Measurements from ENCODE around the gene CALU.

Gene CALU

DNA sequence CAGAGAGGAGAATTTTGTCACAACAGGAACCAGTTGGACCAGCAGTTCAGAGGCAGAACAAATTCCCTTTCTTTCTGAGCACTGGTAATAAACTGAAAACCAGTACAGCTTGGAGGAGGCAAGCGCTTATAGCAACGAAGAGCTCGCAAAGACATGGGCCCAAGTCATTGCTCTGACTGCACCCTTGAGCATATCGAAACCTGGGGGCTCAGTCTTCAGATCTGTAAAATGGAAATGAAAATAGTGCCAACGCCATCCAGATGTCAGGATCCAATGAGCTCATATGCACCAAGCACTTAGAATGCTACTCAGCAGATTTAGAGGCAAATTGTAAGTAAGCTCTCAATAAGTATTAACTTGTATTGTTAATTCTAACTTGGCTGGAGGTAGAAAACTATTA, 14.4 kb upstream of the CALU start:
- no peak for DNase-seq (ENCODE audit: low spot score)

DNA sequence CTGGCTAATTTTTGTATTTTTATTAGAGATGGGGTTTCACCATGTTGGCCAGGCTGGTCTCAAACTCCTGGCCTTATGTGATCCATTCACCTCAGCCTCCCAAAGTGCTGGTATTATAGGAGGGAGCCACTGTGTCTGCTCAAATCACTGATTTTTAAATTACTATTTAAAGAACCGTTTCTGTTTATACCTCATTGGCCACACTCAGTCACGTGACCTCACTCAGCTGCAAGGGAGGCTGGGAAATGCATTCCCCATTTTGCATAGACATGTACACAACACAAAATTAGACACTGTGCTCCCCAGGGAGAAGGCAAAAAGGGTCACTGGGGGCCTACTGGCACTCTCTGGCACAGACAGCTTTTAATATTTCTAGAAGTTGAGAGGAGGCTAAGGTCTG, 13.6 kb upstream of the CALU start:
- DNase-seq (ENCODE audit: low spot score), result no peak

DNA sequence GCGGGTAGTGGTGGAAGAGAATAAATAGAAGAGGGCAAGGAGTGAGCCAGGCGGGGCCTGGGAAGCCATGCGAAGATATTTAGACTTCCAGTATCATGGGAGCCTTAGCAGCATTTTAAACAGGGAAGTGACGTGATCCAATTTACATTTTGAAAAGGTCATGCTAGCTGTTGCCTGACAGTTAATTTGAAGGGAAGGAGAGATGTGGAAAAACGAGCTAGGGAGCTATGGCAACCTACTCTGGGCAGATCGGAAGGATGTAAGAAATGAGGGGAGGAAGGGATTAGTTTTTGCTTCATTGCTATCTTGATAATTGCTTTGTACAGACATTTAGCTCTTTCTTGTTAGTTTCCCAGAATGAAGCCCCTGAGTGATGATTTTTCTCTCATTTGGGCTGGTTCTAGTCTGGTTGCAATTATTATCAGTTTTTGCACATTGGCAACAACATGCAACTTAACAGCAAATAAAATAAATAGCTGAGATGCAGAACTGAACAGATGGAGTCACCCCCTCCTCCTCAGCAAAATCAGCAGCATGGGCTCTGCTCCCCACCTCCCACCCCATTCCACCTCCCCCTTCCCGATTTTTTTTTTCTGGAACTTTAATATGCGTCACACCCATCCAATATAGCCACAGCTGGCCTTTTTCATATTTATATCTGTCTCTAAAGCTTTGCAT, 13.0 kb upstream of the CALU start:
- DNase-seq (ENCODE audit: low spot score), result no peak

DNA sequence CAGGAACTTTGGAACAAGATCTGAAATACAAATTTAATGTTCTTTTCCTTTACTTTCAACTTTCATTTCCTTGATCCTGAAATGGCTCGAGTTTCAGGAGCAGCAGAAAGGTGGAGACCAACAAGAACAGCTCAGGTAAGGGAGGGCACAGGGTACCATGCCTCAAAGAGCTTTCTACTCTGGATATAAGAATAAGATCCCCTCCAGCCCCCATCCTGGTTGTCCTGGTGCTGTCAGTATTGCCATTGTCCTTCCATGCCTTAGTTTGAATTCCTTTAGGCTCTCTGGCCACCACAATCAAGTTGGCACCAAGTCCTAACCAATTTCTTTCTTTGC, 12.5 kb upstream of the CALU start:
- DNase-seq (ENCODE audit: low spot score), result no peak

DNA sequence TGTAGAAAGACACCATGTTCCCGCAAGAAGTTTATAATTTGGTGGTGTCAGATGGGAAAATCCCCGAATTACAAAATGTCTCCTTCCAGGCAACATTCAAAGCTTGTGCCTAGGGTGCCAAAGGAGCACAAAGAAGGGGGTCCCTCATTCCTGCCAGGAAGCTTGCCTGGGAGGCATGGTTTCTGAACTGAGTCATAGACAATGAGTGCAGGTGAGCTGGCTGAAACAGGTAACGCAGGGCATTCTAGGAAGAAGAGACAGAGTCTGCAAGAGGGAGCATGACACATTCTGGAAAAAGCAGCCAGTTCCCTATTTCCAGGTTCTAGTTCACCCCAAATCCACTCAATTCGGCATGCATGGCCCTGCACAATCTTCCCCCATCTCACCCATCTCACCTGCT, 11.9 kb upstream of the CALU start:
- DNase-seq (ENCODE audit: low spot score), result peak; percentile 54

DNA sequence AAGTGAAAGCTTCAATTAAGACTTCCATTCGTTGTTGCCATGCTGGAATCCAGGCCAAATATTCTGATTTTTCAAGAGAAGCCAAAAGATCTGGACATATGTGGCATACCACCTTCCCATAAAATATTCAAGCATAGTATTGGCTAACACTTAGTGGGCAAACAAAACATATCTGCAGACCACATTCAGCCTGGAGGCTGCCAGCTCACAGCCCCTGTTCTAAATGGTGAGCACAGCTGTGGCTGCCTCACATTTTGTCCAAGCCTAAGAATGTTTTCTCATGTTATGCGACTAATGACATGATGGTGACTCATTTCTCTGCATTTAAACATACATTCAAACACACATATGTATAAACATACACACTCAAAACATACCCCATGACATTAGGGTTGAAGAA, 10.6 kb upstream of the CALU start:
- peak; percentile 39 for DNase-seq (ENCODE audit: low spot score)

DNA sequence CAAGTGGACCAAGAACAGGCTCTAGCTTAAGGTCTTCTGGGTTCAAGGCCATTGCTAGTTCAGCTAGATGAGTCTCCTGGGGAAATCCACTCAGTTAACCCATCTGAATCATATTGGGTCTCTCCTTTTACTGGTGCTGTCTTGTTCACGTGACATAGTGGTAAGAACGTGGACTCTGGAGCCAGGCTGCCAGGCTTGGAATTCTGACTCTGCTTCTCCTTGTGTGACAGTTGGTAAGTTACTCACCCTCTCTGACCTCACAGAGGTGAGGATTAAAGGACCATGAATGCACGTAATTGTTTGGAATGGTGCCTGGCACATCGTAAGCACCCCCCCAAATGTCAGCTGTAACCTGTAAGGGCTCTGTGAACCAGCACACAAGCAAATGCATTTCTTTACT, 9.7 kb upstream of the CALU start:
- peak; percentile 88 for DNase-seq (ENCODE audit: low spot score)

DNA sequence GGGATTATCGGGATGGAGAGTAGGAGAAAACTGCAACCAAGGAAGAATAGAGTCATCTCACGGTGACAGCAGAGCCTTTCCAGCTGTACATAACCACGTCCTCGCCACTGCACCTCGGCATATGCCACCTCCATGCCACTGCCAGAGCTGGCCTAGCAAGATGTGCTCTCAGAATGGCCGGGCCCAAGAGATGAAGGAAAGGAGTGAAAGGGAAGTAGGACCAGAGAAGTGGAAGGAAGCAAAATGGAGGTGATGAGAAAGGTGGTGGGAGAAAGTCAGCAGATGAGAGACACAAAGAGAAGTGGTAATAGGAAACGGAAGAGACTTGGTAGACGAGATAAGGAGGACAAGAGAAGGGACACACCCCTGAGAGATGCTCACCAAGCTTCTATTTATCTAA, 8.0 kb upstream of the CALU start:
- DNase-seq (ENCODE audit: low spot score), result no peak

DNA sequence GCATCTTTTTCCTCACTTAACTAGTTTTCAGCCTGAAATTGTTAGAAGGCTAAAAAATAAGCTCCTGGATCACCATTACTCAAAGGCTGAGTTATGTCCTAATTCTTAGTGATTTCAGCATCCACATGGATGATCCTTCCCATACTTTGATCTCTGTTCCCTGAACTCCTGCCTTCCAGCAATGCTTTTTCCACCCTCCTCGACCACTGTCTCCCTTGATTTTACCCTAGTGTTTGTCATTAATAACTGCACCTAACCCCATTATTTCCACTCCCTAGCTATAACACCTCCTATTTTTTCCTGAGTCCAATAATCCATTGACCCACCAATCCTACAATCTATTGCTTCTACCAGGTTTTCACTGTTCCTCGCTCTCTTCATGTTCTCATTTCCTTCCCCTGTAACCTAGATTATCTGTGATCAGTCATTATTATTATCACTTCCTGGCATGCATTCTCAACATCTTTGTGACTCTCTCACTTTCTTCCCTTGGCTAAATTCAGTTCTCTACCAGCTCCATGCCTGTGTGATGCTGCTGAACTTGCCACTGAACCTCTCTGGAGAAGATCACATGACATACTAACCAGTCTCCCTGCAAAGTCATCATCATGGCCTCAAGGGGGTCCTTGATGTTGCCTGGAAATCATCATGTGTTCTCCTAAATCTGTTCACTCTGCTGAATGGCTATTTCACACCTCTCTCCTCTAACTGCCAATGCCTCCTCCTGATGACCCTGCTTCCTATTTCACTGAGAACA, 6.5 kb upstream of the CALU start:
- DNase-seq (ENCODE audit: low spot score), result no peak

DNA sequence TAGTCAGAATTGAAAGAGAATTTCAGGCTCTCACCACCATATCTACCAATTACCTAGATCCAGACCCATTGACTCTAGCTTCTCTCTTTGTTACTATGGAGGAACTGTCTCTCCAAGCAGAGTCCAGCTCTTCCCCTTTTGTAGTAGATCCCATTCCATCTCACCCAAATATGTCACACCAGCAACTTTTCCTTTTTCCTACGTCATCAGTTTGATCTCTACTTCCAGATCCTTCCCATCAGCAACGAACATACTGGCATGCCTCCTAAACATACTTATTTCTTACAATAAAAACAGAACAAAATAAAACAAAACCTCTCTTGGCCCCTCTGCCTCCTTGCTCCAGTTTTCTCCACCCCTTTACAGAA, 5.9 kb upstream of the CALU start:
- DNase-seq (ENCODE audit: low spot score), result no peak

DNA sequence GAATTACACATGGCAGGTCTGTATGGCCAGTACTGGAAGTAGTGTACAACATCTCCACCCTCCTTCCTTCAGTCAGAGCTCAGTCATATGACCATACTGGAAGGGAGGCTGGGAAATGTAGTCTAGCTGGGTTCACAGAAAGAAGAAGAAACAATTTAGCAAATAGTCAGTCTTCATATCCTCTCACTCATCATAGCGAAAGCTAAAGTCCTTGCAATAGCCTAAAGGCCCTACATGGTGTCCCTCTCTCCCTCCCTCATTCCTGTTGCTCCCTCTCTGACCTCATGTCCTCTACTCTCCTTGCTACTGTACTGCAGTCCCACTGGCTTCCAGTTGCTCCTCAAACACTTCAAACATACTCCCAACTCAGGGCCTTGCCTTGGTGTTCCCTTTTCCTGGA, 4.3 kb upstream of the CALU start:
- no peak for DNase-seq (ENCODE audit: low spot score)

DNA sequence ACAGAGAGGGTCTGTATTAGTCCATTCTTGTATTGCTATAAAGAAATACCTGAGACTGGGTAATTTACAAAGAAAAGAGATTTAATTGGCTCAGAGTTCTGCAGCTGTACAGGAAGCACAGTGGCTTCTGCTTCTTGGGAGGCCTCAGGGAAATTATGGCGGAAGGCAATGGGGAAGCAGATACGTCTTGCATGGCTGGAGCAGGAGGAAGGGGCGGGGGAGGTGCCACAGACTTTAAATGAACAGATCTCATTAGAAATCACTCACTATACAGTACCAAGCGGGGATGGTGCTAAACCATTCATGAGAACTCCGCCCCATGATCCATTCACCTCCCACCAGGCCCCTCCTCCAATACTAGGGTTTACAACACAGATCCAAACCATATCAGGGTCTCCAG, 3.7 kb upstream of the CALU start:
- DNase-seq (ENCODE audit: low spot score), result no peak

DNA sequence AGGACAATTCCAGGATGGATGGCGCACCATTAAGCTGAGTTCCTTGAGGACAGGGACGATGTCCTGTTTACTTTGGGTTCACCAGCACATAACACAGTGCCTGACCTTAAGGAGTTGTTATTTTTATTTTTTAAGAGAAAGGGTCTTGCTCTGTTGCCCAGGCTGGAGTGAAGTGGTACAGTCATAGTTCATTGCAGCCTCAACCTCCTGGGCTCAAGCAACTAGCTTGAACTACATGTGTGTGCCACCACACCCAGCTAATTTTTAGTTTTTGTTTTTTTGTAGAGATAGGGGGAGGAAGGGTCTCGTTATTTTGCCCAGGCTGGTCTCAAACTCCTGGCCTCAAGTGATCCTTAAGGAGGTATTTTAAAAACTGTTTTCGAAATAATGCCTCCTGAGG, 1.7 kb upstream of the CALU start:
- DNase-seq (ENCODE audit: low spot score), result no peak

DNA sequence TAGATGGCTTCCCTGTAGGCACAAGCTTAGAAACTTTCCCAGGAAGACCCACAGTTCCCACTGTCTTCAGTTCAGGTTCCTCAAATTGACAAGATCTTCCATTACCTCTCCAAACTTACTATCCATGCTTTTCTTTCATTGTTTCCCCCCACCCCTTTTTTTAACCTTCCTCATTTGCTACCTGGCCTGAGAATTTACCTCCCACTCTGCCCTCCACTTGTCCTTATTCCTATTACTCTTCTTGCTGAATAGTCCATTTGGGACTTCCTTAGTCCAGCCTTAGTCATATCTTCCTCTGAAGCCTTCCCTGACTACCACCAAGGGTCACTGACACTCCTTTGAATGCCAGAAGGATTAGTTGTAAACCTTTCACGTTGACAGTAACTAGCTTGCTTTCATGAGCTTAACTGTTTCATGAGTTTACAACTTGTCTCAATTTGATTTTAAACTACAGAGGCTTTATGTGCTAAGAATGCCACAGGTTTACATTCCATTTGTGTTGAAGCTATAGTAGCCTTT, 1.2 kb upstream of the CALU start:
- peak; percentile 90 for DNase-seq (ENCODE audit: low spot score)

DNA sequence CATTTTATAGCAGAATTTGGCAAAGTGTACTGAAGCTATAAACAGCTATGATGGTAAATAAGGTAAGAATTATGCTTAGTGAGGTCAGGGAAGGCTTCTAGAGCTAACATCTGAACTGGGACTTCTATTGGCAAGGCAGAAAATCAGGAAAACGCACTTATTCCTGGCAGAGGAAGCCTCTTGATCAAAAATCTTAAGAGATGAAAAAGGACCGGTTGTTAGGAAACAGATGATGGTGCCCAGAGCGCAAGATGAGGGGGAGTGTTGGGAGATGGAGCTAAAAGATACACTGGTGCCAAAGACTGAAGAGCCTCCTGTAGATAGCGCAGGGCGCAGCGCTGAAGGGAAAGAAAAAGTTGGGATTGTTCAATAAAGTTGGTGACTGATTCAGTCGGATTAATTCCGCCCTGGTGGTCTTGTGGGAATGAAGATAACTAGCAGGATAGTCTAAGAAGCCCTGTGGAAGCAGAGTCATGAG, 550 bp upstream of the CALU start:
- no peak for DNase-seq (ENCODE audit: low spot score)

DNA sequence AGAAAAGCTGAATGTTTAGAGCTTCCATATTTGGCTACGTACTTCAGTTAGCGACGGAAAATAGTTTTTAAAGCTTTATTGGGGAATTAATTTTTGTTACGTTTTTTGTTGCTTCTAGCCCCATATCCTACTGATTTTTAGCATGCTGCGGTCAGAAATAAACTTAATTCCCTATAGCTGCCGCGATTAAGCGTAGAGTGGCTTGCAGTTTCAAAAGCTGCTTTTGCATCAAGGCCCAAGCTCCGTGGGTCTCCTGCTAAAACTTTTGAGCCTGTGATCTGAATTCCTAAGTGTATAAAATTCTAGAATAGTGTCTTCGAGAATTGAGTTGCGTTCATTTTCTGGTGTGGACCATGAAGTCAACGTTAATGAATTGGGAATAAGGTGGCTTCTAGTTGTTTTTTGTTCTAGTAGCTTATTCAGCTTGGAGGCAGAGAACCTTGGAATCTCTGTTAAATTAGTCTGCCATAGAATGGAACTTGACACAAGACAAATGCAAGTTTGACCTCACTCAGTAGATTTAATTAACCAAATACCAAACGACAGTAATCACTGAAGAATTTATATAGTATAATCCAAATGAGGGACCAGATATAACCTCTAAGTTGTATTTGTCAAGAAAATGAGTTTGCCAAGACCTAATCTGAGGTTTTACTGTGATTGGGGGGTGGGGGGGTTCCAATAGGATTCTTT, 977 bp downstream of the CALU start:
- DNase-seq (ENCODE audit: low spot score), result no peak

DNA sequence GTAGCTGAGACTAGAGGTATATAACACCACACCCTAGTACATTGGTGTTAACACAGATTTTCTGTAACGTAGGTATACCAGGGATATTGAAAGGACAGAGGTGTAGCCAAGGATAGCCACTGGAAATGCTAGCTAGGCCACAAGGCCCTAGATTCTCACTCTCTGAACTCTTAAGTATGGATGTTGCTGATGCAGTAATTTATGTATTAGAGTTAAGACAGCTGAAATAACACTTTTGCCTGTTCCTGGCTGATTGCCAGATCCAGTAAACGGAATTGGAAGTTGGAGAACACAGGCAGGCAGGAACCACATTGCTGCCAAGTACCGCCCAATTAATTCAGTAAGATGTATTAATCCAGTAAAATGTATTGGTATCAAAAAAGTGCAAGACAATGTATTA, 1.8 kb downstream of the CALU start:
- DNase-seq (ENCODE audit: low spot score), result no peak

DNA sequence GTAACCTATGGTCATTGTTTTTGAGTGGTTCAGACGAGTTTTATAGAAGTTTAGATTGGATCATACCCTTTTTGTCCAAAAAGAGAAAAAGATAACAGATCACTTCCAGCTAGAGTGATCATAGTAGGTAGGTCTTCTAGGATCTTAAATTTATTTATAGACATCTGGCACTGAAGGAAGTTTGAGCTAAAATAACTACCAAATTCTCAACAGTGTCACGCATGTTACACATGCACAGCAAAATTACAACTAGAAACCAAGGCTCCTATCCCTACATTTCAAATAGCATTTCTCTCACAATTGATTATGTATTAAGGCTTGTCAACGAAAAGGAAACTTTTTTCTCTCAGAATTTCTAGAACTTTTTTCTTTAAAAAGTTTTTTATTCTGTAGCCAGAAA, 2.3 kb downstream of the CALU start:
- DNase-seq (ENCODE audit: low spot score), result no peak

DNA sequence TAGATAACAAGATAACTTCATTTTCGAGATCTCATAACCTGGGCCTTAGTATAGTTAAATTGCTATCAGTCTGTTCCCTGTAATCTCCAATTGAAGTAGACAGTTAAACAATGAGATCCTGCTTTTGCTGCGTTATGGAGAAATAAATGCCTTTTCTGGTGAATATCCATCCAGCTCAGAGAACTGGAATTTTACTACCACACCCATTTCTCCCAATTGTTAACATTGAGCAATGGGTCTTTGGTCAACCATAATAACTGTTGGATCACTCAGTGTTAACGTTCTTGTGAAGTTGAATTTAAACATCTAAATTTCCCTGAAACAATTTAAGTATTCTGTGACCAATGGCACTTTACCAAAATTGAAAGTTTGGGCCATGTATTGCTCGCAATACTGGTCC, 3.0 kb downstream of the CALU start:
- DNase-seq (ENCODE audit: low spot score), result no peak

DNA sequence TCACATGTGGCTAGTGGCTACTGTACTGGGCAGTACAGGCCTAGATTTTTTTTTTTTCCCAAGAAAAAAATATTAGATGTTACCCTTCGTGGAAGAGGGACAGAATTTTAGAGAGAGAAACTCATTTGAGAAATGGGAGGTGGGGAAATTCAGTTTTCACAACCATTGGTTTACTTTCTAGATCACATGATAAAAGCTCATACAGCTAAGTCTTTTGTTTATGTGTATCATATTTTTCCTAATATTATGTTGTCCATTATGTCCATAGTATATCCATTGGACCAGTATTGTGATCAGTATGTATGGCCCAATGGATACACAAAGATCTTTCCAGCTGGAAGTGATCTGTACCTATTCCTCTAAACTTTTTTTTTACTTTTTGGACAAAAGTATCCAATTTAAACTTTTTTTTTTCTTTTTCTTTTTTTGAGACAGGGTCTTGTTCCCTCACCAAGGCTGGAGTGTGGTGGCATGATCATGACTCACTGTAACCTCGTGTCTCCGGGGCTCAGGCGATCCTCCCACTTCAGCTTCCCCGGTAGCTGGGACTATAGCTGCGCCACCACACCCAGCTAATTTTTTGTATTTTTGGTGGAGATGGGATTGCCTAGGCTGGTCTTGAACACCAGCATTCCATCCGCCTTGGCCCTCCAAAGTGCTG, 4.1 kb downstream of the CALU start:
- no peak for DNase-seq (ENCODE audit: low spot score)

DNA sequence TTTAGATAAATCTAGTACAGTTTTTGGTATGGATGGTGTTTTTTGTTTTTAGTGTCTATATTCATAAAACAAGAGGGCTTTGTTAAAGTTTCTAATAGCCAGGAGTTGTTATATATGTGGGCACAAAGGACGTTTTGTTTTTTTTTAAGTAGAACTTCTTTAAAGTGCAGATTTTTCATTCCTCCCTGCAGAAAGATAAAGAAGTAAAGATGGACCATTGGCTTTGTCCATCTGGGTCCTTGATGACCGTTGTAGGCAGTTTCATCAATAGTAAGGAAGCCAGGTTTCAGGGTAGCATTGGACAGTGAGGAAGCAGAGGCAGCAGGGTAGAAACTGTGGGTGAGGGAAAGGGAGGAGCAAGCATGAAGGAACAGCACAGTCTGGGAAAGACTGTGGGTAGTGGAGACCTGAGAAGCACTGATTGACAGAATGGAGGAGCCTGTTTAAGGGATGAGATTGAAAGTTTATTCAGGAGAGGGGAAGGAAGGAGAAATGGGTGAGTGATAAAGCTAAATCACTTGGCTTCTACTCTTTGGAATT, 5.3 kb downstream of the CALU start:
- DNase-seq (ENCODE audit: low spot score), result no peak

DNA sequence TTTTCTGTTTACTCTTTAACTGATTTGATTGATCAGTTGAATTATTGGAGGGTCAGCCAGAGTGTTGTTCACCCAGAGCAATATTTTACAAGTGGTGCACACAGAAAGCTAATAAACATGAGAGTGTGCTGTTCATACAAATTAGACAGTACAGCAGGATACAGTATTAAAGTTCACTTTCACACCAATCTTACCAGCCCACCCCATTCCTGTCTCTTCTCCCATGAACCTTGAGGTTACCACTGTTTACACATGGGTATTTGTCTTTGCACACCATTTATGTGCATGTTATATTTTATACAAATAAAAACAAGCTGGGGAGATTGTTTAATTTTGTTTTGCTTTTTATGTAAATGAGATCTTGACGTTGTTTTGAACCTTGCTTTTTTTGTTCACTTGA, 6.5 kb downstream of the CALU start:
- no peak for DNase-seq (ENCODE audit: low spot score)
